ENCODE measurements around the gene FUT9.
"Not testable (repeated sequence)": the region's sequence is repeated elsewhere in the genome, so short reads cannot be mapped to it uniquely, and the experiment has no call there.

The FUT9 gene

GRCh38 chr6:96186516-96187195, 170.9 kb downstream of the FUT9 start:
- DNase-seq = no peak
- ATAC-seq = no peak

GRCh38 chr6:96194675-96195074, 178.9 kb downstream of the FUT9 start:
- DNase-seq = no peak
- no peak for ATAC-seq

- no peak for DNase-seq
- no peak for ATAC-seq
These were observed 179.5 kb downstream of the FUT9 start for GRCh38 chr6:96195272-96195671.

GRCh38 chr6:96196633-96197032, 180.9 kb downstream of the FUT9 start:
- ATAC-seq = no peak

GRCh38 chr6:96197241-96197640, 181.5 kb downstream of the FUT9 start:
- DNase-seq (no peak), ATAC-seq (no peak)

More at GRCh38 chr6:96196633-96197032, 180.9 kb downstream of the FUT9 start:
- no peak for DNase-seq

- DNase-seq (no peak), ATAC-seq (no peak)
These were observed 186.8 kb downstream of the FUT9 start for GRCh38 chr6:96202571-96202970.

- DNase-seq = no peak
- no peak for ATAC-seq
These were observed 195.6 kb downstream of the FUT9 start for GRCh38 chr6:96211341-96211740.

- ATAC-seq = no peak
These were observed 196.3 kb downstream of the FUT9 start for GRCh38 chr6:96212066-96212465.

GRCh38 chr6:96213784-96214183, 198.0 kb downstream of the FUT9 start:
- DNase-seq (no peak), ATAC-seq (no peak)

More at GRCh38 chr6:96212066-96212465, 196.3 kb downstream of the FUT9 start:
- no peak for DNase-seq

- DNase-seq (no peak), ATAC-seq (no peak)
These were observed 207.9 kb downstream of the FUT9 start for GRCh38 chr6:96223695-96224094.

- no peak for ATAC-seq
- DNase-seq = no peak
These were observed 211.4 kb downstream of the FUT9 start for GRCh38 chr6:96227135-96227534.

GRCh38 chr6:96234444-96234843, 218.7 kb downstream of the FUT9 start:
- DNase-seq (no peak), ATAC-seq (no peak)

- ATAC-seq (no peak), DNase-seq (no peak)
These were observed 220.2 kb downstream of the FUT9 start for GRCh38 chr6:96235927-96236326.

GRCh38 chr6:96236471-96236870, 220.7 kb downstream of the FUT9 start:
- ATAC-seq (no peak), DNase-seq (no peak)

GRCh38 chr6:96237638-96238347, 222.0 kb downstream of the FUT9 start:
- ATAC-seq (no peak), DNase-seq (no peak)

GRCh38 chr6:96246563-96246962, 230.8 kb downstream of the FUT9 start:
- no peak for ATAC-seq
- no peak for DNase-seq

GRCh38 chr6:96249755-96250154, 234.0 kb downstream of the FUT9 start:
- ATAC-seq (no peak), DNase-seq (no peak)

- ATAC-seq (no peak), DNase-seq (no peak)
These were observed 242.0 kb downstream of the FUT9 start for GRCh38 chr6:96257751-96258150.

- DNase-seq, ATAC-seq: not testable (repeated sequence)
These were observed 245.1 kb downstream of the FUT9 start for GRCh38 chr6:96260787-96261430.

Measured in stimulated activated naive CD8-positive, alpha-beta T cell treated with anti-CD3 and anti-CD28 coated beads, Interleukin-15, Interleukin-2, amounts not matched to agents 100 U/mL and 50 U/mL, for 24 hours (primary cell).